CD8-positive, alpha-beta memory T cell (primary cell): ENCODE results near the gene EML6. TPM values are rescaled to one million over a fixed set of nuclear protein-coding genes. Genes with fewer than 3 reads are reported as not detected.
A peak's percentile ranks its signal among the peaks of the same experiment; 100 is the strongest.

Source experiments
- CTCF ChIA-PET: fragments of 350-600 bp; sonication (Branson Sonifier 250); formaldehyde crosslinking; loops from one replicate; lab custom pipeline; 2021; ENCODE audit warnings: antibody characterized with exemption; lab: Charles Lee
- POLR2A ChIA-PET: fragments of 350-600 bp; sonication (Branson Sonifier 250); formaldehyde crosslinking; loops from one replicate; lab custom pipeline; 2021; ENCODE audit warnings: antibody characterized with exemption; lab: Charles Lee
- DNase-seq, 5 donors: peaks; one replicate each; pipeline versions ENCODE4 v3.0.0 to v3.0.0-alpha.2; 2020 to 2022; ENCODE audit warnings: mixed read lengths in 1 of 5
- H3K27ac ChIP-seq: one replicate; pipeline ENCODE4 v1.7.0; 2013; ENCODE audit warnings: low read depth, mild to moderate bottlenecking, low read length, moderate library complexity
- H3K27me3 ChIP-seq: 2 replicates; pipeline ENCODE4 v1.7.0; 2013; ENCODE audit warnings: low read length, mild to moderate bottlenecking; ENCODE audit not compliant: insufficient read depth, poor library complexity, severe bottlenecking
- H3K36me3 ChIP-seq: 2 replicates; pipeline ENCODE4 v1.7.0; 2013; ENCODE audit warnings: mild to moderate bottlenecking, low read length, moderate library complexity; ENCODE audit not compliant: insufficient read depth
- H3K4me1 ChIP-seq: 2 replicates; pipeline ENCODE4 v1.7.0; 2013; ENCODE audit warnings: mild to moderate bottlenecking, low read length, moderate library complexity; ENCODE audit not compliant: insufficient read depth
- H3K4me3 ChIP-seq: 2 replicates; pipeline ENCODE4 v1.7.0; 2013; ENCODE audit warnings: mild to moderate bottlenecking, low read length
- H3K9me3 ChIP-seq: 2 replicates; pipeline ENCODE4 v1.7.0; 2013; ENCODE audit warnings: mild to moderate bottlenecking, low read length
- H3K27ac Mint-ChIP-seq, 8 donors: one replicate each; pipeline ENCODE4 v1.8.0; 2020 to 2021; ENCODE audit warnings: mixed read lengths in 8 of 8, mild to moderate bottlenecking in 6 of 8, inconsistent platforms in 3 of 8, moderate library complexity in 3 of 8
- H3K27me3 Mint-ChIP-seq, 2 donors: one replicate each; pipeline ENCODE4 v1.8.0; 2020 to 2021; ENCODE audit warnings: mixed read lengths in 2 of 2, mild to moderate bottlenecking in 1 of 2, moderate library complexity in 1 of 2
- H3K36me3 Mint-ChIP-seq, 3 donors: one replicate each; pipeline ENCODE4 v1.8.0; 2020 to 2021; ENCODE audit warnings: mixed read lengths in 3 of 3, inconsistent platforms in 1 of 3, mild to moderate bottlenecking in 1 of 3
- H3K4me1 Mint-ChIP-seq, 3 donors: one replicate each; pipeline ENCODE4 v1.8.0; 2020 to 2021; ENCODE audit warnings: mixed read lengths in 3 of 3, inconsistent platforms in 1 of 3, mild to moderate bottlenecking in 1 of 3
- H3K4me3 Mint-ChIP-seq, 7 donors: one replicate each; pipeline ENCODE4 v1.8.0; 2020 to 2021; ENCODE audit warnings: mixed read lengths in 7 of 7, mild to moderate bottlenecking in 6 of 7, moderate library complexity in 4 of 7, inconsistent platforms in 2 of 7
- H3K9me3 Mint-ChIP-seq, 5 donors: one replicate each; pipeline ENCODE4 v1.8.0; 2020 to 2022; ENCODE audit warnings: mixed read lengths in 5 of 5, mild to moderate bottlenecking in 3 of 5, moderate library complexity in 2 of 5, inconsistent platforms in 1 of 5
- polyA plus RNA-seq: library from polyadenylated mRNA; unstranded; fragments of 300-500 nt; fragmentation: Illumina TruSeq; gene quantifications from one replicate; pipeline ENCODE4 v1.2.3, GENCODE V29; 2021
- total RNA-seq, 2 experiments: library from RNA; stranded (reverse); gene quantifications; one replicate each; pipeline ENCODE4 v1.2.3, GENCODE V29; 2021

The EML6 gene
- total and polyA plus RNA-seq, 3 experiments from 2014 or later: 0.05 to 2.3 (median 1.3) TPM

DNA sequence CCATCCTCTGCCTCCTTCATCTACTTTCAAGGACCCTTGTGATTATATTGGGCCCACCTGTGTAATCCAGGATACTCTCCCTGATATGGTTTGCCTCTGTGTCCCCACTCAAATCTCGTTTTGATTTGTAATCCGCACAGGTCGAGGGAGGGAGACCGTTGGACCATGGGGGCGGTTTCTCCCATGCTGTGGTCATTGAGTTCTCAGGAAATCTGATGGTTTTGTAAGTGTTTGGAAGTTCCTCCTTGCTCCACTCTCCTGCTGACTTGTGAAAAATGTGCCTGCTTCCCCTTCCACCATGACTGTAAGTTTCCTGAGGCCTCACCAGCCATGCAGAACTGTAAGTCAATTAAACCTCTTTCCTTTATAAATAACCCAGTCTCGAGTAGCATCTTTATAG is 42.0 kb upstream of the EML6 start:
- Histone ChIP-seq H3K4me1 (peaks cover 10% of the 10 kb centered on the region), H3K4me3 (no peak overlapping the region), H3K27ac (no peak overlapping the region), H3K9me3 (no peaks in the 10 kb centered on the region), H3K36me3 (no peaks in the 10 kb centered on the region), H3K27me3 (no peaks in the 10 kb centered on the region)
- Mint-ChIP-seq H3K4me1 (peaks cover 17 to 24% (median 21%) of the 10 kb centered on the region in 3 donors), H3K27ac (peak overlapping the region in 3 of 8 donors; percentile 12 to 56 (median 19)), H3K9me3 (no peaks in the 10 kb centered on the region), H3K27me3 (peaks cover 0 to 4% of the 10 kb centered on the region in 2 donors), H3K4me3 (no peak overlapping the region), H3K36me3 (no peaks in the 10 kb centered on the region)
- ChIA-PET CTCF (no interaction called here), POLR2A (no interaction called here)
- DNase-seq: no peak

DNA sequence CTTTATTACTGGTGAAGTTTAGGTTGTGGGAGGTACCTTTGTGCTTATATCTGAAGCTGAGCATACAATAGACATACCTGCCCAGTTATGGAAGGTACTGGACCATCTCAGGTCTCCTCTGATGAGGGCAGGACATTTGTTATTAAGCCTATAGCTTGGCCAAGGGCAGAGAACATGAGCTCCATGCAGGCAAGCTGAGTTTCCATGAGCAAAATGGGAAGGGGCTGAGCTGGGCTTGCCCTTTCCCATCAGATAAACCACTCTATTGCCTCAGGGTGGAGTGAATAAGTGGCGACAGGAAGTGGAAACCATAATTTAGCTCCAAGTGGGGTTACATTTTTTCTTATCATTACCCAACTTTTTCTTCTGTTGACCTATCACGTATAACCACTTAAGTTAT is 39.9 kb upstream of the EML6 start:
- POLR2A ChIA-PET: no interaction called here
- Mint-ChIP-seq H3K4me1 (peaks cover 17 to 24% (median 21%) of the 10 kb centered on the region in 3 donors), H3K27me3 (peaks cover 0 to 4% of the 10 kb centered on the region in 2 donors), H3K9me3 (no peaks in the 10 kb centered on the region), H3K27ac (no peak overlapping the region), H3K4me3 (no peak overlapping the region), H3K36me3 (no peaks in the 10 kb centered on the region)
- H3K36me3 ChIP-seq: no peaks in the 10 kb centered on the region
- DNase-seq: no peak
- no peaks in the 10 kb centered on the region for H3K27me3 ChIP-seq
- H3K4me3 ChIP-seq: no peak overlapping the region
- no peak overlapping the region for H3K27ac ChIP-seq
- CTCF ChIA-PET: interaction anchor here (1.2 kb wide), 1 partner anchor 21 kb away, joined by 3 read pairs; no protein-coding TSS in a partner anchor
- no peaks in the 10 kb centered on the region for H3K9me3 ChIP-seq
- H3K4me1 ChIP-seq: peaks cover 10% of the 10 kb centered on the region

- Histone ChIP-seq H3K9me3 (no peaks in the 10 kb centered on the region), H3K27ac (no peak overlapping the region), H3K4me3 (no peak overlapping the region), H3K27me3 (no peaks in the 10 kb centered on the region), H3K4me1 (peaks cover 10% of the 10 kb centered on the region), H3K36me3 (no peaks in the 10 kb centered on the region)
- H3K27ac Mint-ChIP-seq: no peak overlapping the region
- DNase-seq: no peak
- H3K4me1 Mint-ChIP-seq: peaks cover 13 to 16% (median 14%) of the 10 kb centered on the region in 3 donors
- ChIA-PET POLR2A (no interaction called here), CTCF (no interaction called here)
- H3K9me3 Mint-ChIP-seq: no peaks in the 10 kb centered on the region
- H3K4me3 Mint-ChIP-seq: no peak overlapping the region
- peaks cover 1 to 19% of the 10 kb centered on the region in 2 donors for H3K27me3 Mint-ChIP-seq
- H3K36me3 Mint-ChIP-seq: no peaks in the 10 kb centered on the region
These were observed 38.1 kb upstream of the EML6 start for GRCh38 chr2:54685263-54685775.

- Mint-ChIP-seq H3K27me3 (peaks cover 1 to 19% of the 10 kb centered on the region in 2 donors), H3K27ac (no peak overlapping the region)
- CTCF ChIA-PET: no interaction called here
These were observed 35.8 kb upstream of the EML6 start for GRCh38 chr2:54687595-54688152.

DNA sequence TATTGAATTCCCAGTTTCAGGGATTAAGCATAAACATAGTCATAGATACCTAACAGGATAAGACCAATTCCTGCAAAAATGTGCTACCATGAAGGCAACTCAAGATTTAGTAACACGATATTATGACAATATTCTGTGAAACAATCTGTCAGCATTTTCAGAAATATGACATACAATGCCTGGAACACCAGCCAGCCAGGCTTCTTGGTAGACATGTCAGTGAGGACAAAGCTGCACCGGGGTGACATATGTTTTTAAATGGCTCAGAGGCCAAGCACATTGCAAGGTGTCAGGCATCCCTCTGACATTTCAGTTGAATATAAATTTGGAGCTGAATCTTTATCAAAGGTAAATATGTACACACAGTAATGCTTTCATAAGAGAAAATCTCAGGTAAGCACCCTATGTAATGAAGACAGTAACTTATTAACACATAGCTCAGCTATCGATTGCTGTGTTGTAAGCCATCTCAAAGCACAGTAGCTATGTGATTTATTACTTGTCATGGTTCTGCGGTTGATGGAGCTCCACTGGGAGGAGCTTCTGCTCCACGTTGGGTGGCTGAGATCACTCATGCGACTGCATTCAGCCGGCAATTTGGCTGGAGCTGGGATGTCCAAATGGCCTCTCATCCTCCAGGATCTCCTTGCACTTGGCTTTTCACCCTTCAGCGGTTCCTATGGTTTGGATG is 31.9 kb upstream of the EML6 start:
- Histone ChIP-seq H3K4me1 (no peaks in the 10 kb centered on the region), H3K36me3 (no peaks in the 10 kb centered on the region), H3K27ac (no peak overlapping the region), H3K27me3 (no peaks in the 10 kb centered on the region), H3K4me3 (no peak overlapping the region), H3K9me3 (no peaks in the 10 kb centered on the region)
- Mint-ChIP-seq H3K27me3 (peaks cover 4 to 19% of the 10 kb centered on the region in 2 donors), H3K4me1 (no peaks in the 10 kb centered on the region), H3K27ac (no peak overlapping the region), H3K36me3 (no peaks in the 10 kb centered on the region), H3K4me3 (no peak overlapping the region), H3K9me3 (no peaks in the 10 kb centered on the region)
- ChIA-PET CTCF (interaction anchor here (1.7 kb wide), 1 partner anchor 13 kb away, joined by 4 read pairs; no protein-coding TSS in a partner anchor), POLR2A (no interaction called here)
- DNase-seq: no peak

More at GRCh38 chr2:54687595-54688152, 35.8 kb upstream of the EML6 start:
- no peak overlapping the region for H3K4me3 Mint-ChIP-seq
- Histone ChIP-seq H3K4me1 (no peaks in the 10 kb centered on the region), H3K36me3 (no peaks in the 10 kb centered on the region), H3K9me3 (no peaks in the 10 kb centered on the region), H3K27me3 (no peaks in the 10 kb centered on the region), H3K4me3 (no peak overlapping the region), H3K27ac (no peak overlapping the region)
- H3K4me1 Mint-ChIP-seq: no peaks in the 10 kb centered on the region
- H3K36me3 Mint-ChIP-seq: no peaks in the 10 kb centered on the region
- no peak for DNase-seq
- POLR2A ChIA-PET: no interaction called here
- H3K9me3 Mint-ChIP-seq: no peaks in the 10 kb centered on the region

- Mint-ChIP-seq H3K27me3 (peaks cover 4 to 19% of the 10 kb centered on the region in 2 donors), H3K4me1 (no peaks in the 10 kb centered on the region), H3K36me3 (no peaks in the 10 kb centered on the region), H3K27ac (no peak overlapping the region), H3K9me3 (no peaks in the 10 kb centered on the region), H3K4me3 (no peak overlapping the region)
- no peaks in the 10 kb centered on the region for H3K27me3 ChIP-seq
- ChIA-PET POLR2A (no interaction called here), CTCF (interaction anchor here (1.7 kb wide), 1 partner anchor 12 kb away, joined by 4 read pairs; no protein-coding TSS in a partner anchor)
- H3K9me3 ChIP-seq: no peaks in the 10 kb centered on the region
- H3K4me1 ChIP-seq: no peaks in the 10 kb centered on the region
- H3K36me3 ChIP-seq: no peaks in the 10 kb centered on the region
- no peak overlapping the region for H3K27ac ChIP-seq
- no peak for DNase-seq
- H3K4me3 ChIP-seq: no peak overlapping the region
These were observed 30.9 kb upstream of the EML6 start for GRCh38 chr2:54692556-54692955.

DNA sequence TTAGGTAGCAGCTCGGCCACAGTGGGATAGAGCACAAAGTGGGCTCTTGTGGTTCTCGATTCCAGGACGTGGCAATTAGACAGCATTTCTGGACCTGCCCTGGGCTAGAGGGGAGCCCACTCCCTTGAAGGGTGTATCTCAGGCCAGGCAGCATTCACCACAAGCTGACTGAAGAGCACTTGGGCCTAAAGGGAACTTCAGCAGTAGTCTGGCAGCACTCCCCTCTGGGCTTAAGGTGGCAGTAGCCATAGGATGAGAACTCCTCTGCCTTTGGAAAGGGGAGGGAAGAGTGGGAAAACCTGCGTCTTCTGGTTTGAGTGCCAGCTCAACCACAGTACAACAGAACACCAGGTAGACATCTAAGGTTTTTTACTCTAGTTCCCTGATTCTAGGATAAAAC is 28.1 kb upstream of the EML6 start:
- H3K4me1 ChIP-seq: no peaks in the 10 kb centered on the region
- Mint-ChIP-seq H3K4me1 (no peaks in the 10 kb centered on the region), H3K27me3 (peaks cover 0 to 3% of the 10 kb centered on the region in 2 donors), H3K4me3 (no peak overlapping the region), H3K36me3 (no peaks in the 10 kb centered on the region), H3K9me3 (no peaks in the 10 kb centered on the region), H3K27ac (no peak overlapping the region)
- no peak overlapping the region for H3K27ac ChIP-seq
- H3K4me3 ChIP-seq: no peak overlapping the region
- H3K36me3 ChIP-seq: no peaks in the 10 kb centered on the region
- CTCF ChIA-PET: interaction anchor here (1.4 to 2.7 kb wide), 3 partner anchors 9 to 172 kb away, joined by 4 to 12 read pairs (median 5); no protein-coding TSS in a partner anchor
- no peaks in the 10 kb centered on the region for H3K27me3 ChIP-seq
- no peaks in the 10 kb centered on the region for H3K9me3 ChIP-seq
- POLR2A ChIA-PET: no interaction called here
- DNase-seq: no peak

- H3K9me3 Mint-ChIP-seq: no peaks in the 10 kb centered on the region
- H3K4me3 Mint-ChIP-seq: no peak overlapping the region
- POLR2A ChIA-PET: no interaction called here
- Histone ChIP-seq H3K36me3 (no peaks in the 10 kb centered on the region), H3K4me1 (no peaks in the 10 kb centered on the region), H3K9me3 (no peaks in the 10 kb centered on the region), H3K27ac (no peak overlapping the region), H3K27me3 (no peaks in the 10 kb centered on the region), H3K4me3 (no peak overlapping the region)
- peaks cover 0 to 3% of the 10 kb centered on the region in 2 donors for H3K27me3 Mint-ChIP-seq
- no peak for DNase-seq
- H3K36me3 Mint-ChIP-seq: no peaks in the 10 kb centered on the region
- no peaks in the 10 kb centered on the region for H3K4me1 Mint-ChIP-seq
- H3K27ac Mint-ChIP-seq: no peak overlapping the region
- CTCF ChIA-PET: no interaction called here
These were observed 25.5 kb upstream of the EML6 start for GRCh38 chr2:54697934-54698333.
